GM23338 (cell line): Measurements from ENCODE around the gene ITPRIP. TPM values are rescaled to one million over a fixed set of nuclear protein-coding genes. Genes with fewer than 3 reads are reported as not detected.
A peak's percentile ranks its signal among the peaks of the same experiment; 100 is the strongest.

Experiments used
- ATAC-seq: fragments of 200-7000 bp; cut with Tn5 transposase; 3 replicates; pipeline ENCODE4 v1.9.1; 2020
- DNase-seq: peaks from one replicate; pipeline ENCODE4 v3.0.0-alpha.2; 2015; ENCODE audit warnings: low spot score
- H2AFZ ChIP-seq: fragments of 200-600 bp; sonication (generic); 2 replicates; pipeline ENCODE4 v1.8.0; 2016; ENCODE audit warnings: antibody characterized with exemption, mild to moderate bottlenecking, moderate library complexity
- H3F3A ChIP-seq: fragments of 200-600 bp; sonication (generic); replicated peaks from 2 replicates; pipeline ENCODE4 v1.8.0; 2017; ENCODE audit warnings: antibody characterized with exemption, mixed run types, low read depth
- H3K27ac ChIP-seq: fragments of 200-600 bp; sonication (generic); 2 replicates; pipeline ENCODE4 v1.6.1; 2016; ENCODE audit warnings: low read depth
- H3K27me3 ChIP-seq: fragments of 200-600 bp; sonication (generic); 2 replicates; pipeline ENCODE4 v1.8.0; 2016; ENCODE audit warnings: mild to moderate bottlenecking, mixed run types, moderate library complexity; ENCODE audit not compliant: insufficient read depth
- H3K36me3 ChIP-seq: fragments of 200-600 bp; sonication (generic); 2 replicates; pipeline ENCODE4 v1.8.0; 2016; ENCODE audit warnings: mild to moderate bottlenecking; ENCODE audit not compliant: insufficient read depth
- H3K4me1 ChIP-seq: fragments of 200-600 bp; sonication (generic); 2 replicates; pipeline ENCODE4 v1.8.0; 2016; ENCODE audit warnings: mild to moderate bottlenecking, moderate library complexity; ENCODE audit not compliant: insufficient read depth
- H3K4me2 ChIP-seq: fragments of 200-600 bp; sonication (generic); 2 replicates; pipeline ENCODE4 v1.7.1; 2017; ENCODE audit warnings: mixed run types
- H3K4me3 ChIP-seq: fragments of 200-600 bp; sonication (generic); 2 replicates; pipeline ENCODE4 v1.6.1; 2016; ENCODE audit warnings: mixed run types
- H3K79me2 ChIP-seq: fragments of 200-600 bp; sonication (generic); replicated peaks from 2 replicates; pipeline ENCODE4 v1.8.0; 2017; ENCODE audit warnings: mild to moderate bottlenecking; ENCODE audit not compliant: insufficient read depth
- H3K9me2 ChIP-seq: fragments of 200-600 bp; sonication (generic); 2 replicates; pipeline ENCODE4 v1.8.0; 2017; ENCODE audit not compliant: insufficient read depth
- H4K20me1 ChIP-seq: fragments of 200-600 bp; sonication (generic); replicated peaks from 2 replicates; pipeline ENCODE4 v1.8.0; 2017; ENCODE audit warnings: mild to moderate bottlenecking; ENCODE audit not compliant: insufficient read depth
- H3K27ac Mint-ChIP-seq: 2 replicates; pipeline ENCODE4 v1.8.0; 2020; ENCODE audit warnings: inconsistent platforms, mild to moderate bottlenecking, moderate library complexity, mixed read lengths
- H3K27me3 Mint-ChIP-seq: 3 replicates; pipeline ENCODE4 v1.8.0; 2022; ENCODE audit warnings: low read depth, mild to moderate bottlenecking, moderate library complexity, mixed read lengths, inconsistent platforms; ENCODE audit not compliant: insufficient read depth, poor library complexity
- H3K36me3 Mint-ChIP-seq: 3 replicates; pipeline ENCODE4 v1.8.0; 2021; ENCODE audit warnings: low read depth, mild to moderate bottlenecking, inconsistent platforms, moderate library complexity, mixed read lengths
- H3K4me1 Mint-ChIP-seq: 3 replicates; pipeline ENCODE4 v1.8.0; 2020; ENCODE audit warnings: mild to moderate bottlenecking, inconsistent platforms, mixed read lengths
- H3K4me3 Mint-ChIP-seq: 3 replicates; pipeline ENCODE4 v1.8.0; 2021; ENCODE audit warnings: moderate library complexity, mild to moderate bottlenecking, inconsistent platforms, mixed read lengths
- H3K9me3 Mint-ChIP-seq: 3 replicates; pipeline ENCODE4 v1.8.0; 2020; ENCODE audit warnings: moderate library complexity, mild to moderate bottlenecking, inconsistent platforms, mixed read lengths
- CREB1 ChIP-seq: fragments of 250-450 bp; sonication (Bioruptor Pico); IDR thresholded peaks from 2 replicates; pipeline ENCODE4 v1.5.0; 2020; ENCODE audit warnings: low read depth, mild to moderate bottlenecking, moderate library complexity
- CTCF ChIP-seq, 2 experiments: fragments of 200-600 bp in 1 of 2; sonication (generic) in 1 of 2; conservative IDR thresholded peaks; 2 replicates each; pipeline versions ENCODE4 v1.5.1 to v1.6.1; 2016 to 2017; ENCODE audit warnings: antibody characterized with exemption in 2 of 2, low read depth in 2 of 2, mild to moderate bottlenecking in 2 of 2, moderate library complexity in 1 of 2
- ETS1 ChIP-seq: IDR thresholded peaks from 2 replicates; pipeline ENCODE4 v1.6.1; 2016; ENCODE audit warnings: antibody characterized with exemption
- EZH2 ChIP-seq: fragments of 200-600 bp; sonication (generic); IDR thresholded peaks from one replicate; pipeline ENCODE4 v1.8.0; 2017; ENCODE audit warnings: antibody characterized with exemption, mild to moderate bottlenecking, low read depth; ENCODE audit not compliant: unreplicated experiment
- EZH2phosphoT487 ChIP-seq: fragments of 200-600 bp; sonication (generic); IDR thresholded peaks from one replicate; pipeline ENCODE4 v1.8.1; 2018; ENCODE audit warnings: antibody characterized with exemption; ENCODE audit not compliant: unreplicated experiment
- JUNB ChIP-seq: IDR thresholded peaks from one replicate; pipeline ENCODE4 v1.6.1; 2016; ENCODE audit warnings: antibody characterized with exemption; ENCODE audit not compliant: unreplicated experiment
- NANOG ChIP-seq: IDR thresholded peaks from 2 replicates; pipeline ENCODE4 v1.6.1; 2016; ENCODE audit warnings: antibody characterized with exemption, borderline replicate concordance
- POLR2AphosphoS5 ChIP-seq: IDR thresholded peaks from 2 replicates; pipeline ENCODE4 v1.6.1; 2016; ENCODE audit warnings: antibody characterized with exemption, low read depth
- REST ChIP-seq: IDR thresholded peaks from one replicate; pipeline ENCODE4 v1.6.1; 2018; ENCODE audit warnings: antibody characterized with exemption; ENCODE audit not compliant: unreplicated experiment
- ZNF114 ChIP-seq: fragments of 250-450 bp; sonication (Bioruptor Pico); IDR thresholded peaks from 2 replicates; pipeline ENCODE4 v1.5.0; 2020; ENCODE audit warnings: mild to moderate bottlenecking, moderate library complexity
- ZNF331 ChIP-seq: fragments of 250-450 bp; sonication (Bioruptor Pico); IDR thresholded peaks from 2 replicates; pipeline ENCODE4 v1.5.0; 2020; ENCODE audit warnings: low read depth, mild to moderate bottlenecking, moderate library complexity
- polyA plus RNA-seq: library from polyadenylated mRNA; unstranded; fragments of >200 nt; fragmentation: Nextera tagmentation; extraction: Ambion mirVana; gene quantifications from 2 replicates; pipeline ENCODE4 v1.2.1, GENCODE V29; 2016
- total RNA-seq: library from RNA; depleted of rRNA; stranded (reverse); fragments of >200 nt; shearing (Covaris generic); gene quantifications from 2 replicates; pipeline ENCODE4 v1.2.3, GENCODE V29; 2014
- TF ChIP-seq, protein P1 (sequence below): fragments of 250-450 bp; sonication (Bioruptor Pico); IDR thresholded peaks from 2 replicates; pipeline ENCODE4 v1.5.0; 2020; ENCODE audit warnings: mild to moderate bottlenecking, moderate library complexity

The ITPRIP gene
- total and polyA plus RNA-seq, 2 experiments from 2014 or later = 6.9 to 15.2 TPM

GRCh38 chr10:104332243-104333031 is 5.8 kb downstream of the ITPRIP start:
- Mint-ChIP-seq H3K4me3 (peak overlapping the region; percentile 11; the same call in 1 of the 3 replicates), H3K9me3 (no peaks in the 10 kb centered on the region; the same call in 2 of the 3 replicates), H3K27ac (peak overlapping the region; percentile 97), H3K4me1 (peaks cover 95% of the 10 kb centered on the region), H3K27me3 (peaks cover 14% of the 10 kb centered on the region), H3K36me3 (peaks cover under 1% of the 10 kb centered on the region; the same call in 2 of the 3 replicates)
- Histone ChIP-seq H3K36me3 (no peaks in the 10 kb centered on the region), H3K4me1 (peaks cover 97% of the 10 kb centered on the region), H3K9me2 (no peaks in the 10 kb centered on the region), H3K4me2 (peak overlapping the region; percentile 53), H3K4me3 (peak overlapping the region; percentile 22; the same call in 1 of the 2 replicates), H4K20me1 (peaks cover 2% of the 10 kb centered on the region; the same call in 1 of the 2 replicates), H3K27ac (peak overlapping the region; percentile 94), H2AFZ (no peak overlapping the region), H3F3A (peaks cover 11% of the 10 kb centered on the region), H3K27me3 (no peaks in the 10 kb centered on the region), H3K79me2 (peaks cover 97% of the 10 kb centered on the region)
- TF ChIP-seq, protein P1, sequence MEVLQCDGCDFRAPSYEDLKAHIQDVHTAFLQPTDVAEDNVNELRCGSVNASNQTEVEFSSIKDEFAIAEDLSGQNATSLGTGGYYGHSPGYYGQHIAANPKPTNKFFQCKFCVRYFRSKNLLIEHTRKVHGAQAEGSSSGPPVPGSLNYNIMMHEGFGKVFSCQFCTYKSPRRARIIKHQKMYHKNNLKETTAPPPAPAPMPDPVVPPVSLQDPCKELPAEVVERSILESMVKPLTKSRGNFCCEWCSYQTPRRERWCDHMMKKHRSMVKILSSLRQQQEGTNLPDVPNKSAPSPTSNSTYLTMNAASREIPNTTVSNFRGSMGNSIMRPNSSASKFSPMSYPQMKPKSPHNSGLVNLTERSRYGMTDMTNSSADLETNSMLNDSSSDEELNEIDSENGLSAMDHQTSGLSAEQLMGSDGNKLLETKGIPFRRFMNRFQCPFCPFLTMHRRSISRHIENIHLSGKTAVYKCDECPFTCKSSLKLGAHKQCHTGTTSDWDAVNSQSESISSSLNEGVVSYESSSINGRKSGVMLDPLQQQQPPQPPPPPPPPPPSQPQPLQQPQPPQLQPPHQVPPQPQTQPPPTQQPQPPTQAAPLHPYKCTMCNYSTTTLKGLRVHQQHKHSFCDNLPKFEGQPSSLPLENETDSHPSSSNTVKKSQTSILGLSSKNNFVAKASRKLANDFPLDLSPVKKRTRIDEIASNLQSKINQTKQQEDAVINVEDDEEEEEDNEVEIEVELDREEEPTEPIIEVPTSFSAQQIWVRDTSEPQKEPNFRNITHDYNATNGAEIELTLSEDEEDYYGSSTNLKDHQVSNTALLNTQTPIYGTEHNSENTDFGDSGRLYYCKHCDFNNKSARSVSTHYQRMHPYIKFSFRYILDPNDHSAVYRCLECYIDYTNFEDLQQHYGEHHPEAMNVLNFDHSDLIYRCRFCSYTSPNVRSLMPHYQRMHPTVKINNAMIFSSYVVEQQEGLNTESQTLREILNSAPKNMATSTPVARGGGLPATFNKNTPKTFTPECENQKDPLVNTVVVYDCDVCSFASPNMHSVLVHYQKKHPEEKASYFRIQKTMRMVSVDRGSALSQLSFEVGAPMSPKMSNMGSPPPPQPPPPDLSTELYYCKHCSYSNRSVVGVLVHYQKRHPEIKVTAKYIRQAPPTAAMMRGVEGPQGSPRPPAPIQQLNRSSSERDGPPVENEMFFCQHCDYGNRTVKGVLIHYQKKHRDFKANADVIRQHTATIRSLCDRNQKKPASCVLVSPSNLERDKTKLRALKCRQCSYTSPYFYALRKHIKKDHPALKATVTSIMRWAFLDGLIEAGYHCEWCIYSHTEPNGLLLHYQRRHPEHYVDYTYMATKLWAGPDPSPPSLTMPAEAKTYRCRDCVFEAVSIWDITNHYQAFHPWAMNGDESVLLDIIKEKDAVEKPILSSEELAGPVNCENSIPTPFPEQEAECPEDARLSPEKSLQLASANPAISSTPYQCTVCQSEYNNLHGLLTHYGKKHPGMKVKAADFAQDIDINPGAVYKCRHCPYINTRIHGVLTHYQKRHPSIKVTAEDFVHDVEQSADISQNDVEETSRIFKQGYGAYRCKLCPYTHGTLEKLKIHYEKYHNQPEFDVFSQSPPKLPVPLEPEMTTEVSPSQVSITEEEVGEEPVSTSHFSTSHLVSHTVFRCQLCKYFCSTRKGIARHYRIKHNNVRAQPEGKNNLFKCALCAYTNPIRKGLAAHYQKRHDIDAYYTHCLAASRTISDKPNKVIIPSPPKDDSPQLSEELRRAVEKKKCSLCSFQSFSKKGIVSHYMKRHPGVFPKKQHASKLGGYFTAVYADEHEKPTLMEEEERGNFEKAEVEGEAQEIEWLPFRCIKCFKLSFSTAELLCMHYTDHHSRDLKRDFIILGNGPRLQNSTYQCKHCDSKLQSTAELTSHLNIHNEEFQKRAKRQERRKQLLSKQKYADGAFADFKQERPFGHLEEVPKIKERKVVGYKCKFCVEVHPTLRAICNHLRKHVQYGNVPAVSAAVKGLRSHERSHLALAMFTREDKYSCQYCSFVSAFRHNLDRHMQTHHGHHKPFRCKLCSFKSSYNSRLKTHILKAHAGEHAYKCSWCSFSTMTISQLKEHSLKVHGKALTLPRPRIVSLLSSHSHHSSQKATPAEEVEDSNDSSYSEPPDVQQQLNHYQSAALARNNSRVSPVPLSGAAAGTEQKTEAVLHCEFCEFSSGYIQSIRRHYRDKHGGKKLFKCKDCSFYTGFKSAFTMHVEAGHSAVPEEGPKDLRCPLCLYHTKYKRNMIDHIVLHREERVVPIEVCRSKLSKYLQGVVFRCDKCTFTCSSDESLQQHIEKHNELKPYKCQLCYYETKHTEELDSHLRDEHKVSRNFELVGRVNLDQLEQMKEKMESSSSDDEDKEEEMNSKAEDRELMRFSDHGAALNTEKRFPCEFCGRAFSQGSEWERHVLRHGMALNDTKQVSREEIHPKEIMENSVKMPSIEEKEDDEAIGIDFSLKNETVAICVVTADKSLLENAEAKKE (CRISPR knock-in tag) = no peak
- TF ChIP-seq EZH2phosphoT487 = no peak
- no peak for TF ChIP-seq ZNF331 (CRISPR knock-in tag)
- TF ChIP-seq CTCF (conservative IDR thresholded peaks at IDR 0.05; ENCODE audit: low read depth in 2 of 2) = no peak
- no peak for TF ChIP-seq REST
- TF ChIP-seq ETS1 = no peak
- no peak for TF ChIP-seq NANOG
- no peak for TF ChIP-seq CREB1 (CRISPR knock-in tag)
- no peak for TF ChIP-seq POLR2AphosphoS5
- no peak for TF ChIP-seq EZH2
- no peak for TF ChIP-seq ZNF114 (CRISPR knock-in tag)
- TF ChIP-seq JUNB = no peak
- no peak for DNase-seq
- no peak for ATAC-seq
